Transverse colon (tissue), 4 donors: Measurements from ENCODE around the gene PKD1. TPM values are rescaled to one million over a fixed set of nuclear protein-coding genes. Genes with fewer than 3 reads are reported as not detected.

ENCODE experiments used
- DNase-seq: peaks from one replicate; pipeline ENCODE4 v3.0.0-alpha.2; 2019
- H3K27ac ChIP-seq, 4 donors: fragments of 200-600 bp; sonication (generic); 2 replicates each; pipeline ENCODE4 v1.5.1; 2016 to 2018; ENCODE audit warnings: inconsistent platforms in 4 of 4
- H3K27me3 ChIP-seq: fragments of 200-600 bp; sonication (generic); 2 replicates; pipeline ENCODE4 v1.5.1; 2017; ENCODE audit warnings: inconsistent platforms
- H3K36me3 ChIP-seq, 4 donors: fragments of 200-600 bp; sonication (generic); 2 replicates each; pipeline ENCODE4 v1.5.1; 2017 to 2019; ENCODE audit warnings: inconsistent platforms in 4 of 4
- H3K4me1 ChIP-seq, 4 donors: fragments of 200-600 bp; sonication (generic); 2 replicates each; pipeline ENCODE4 v1.5.1; 2017 to 2020; ENCODE audit warnings: inconsistent platforms in 4 of 4
- H3K4me3 ChIP-seq, 4 donors: fragments of 200-600 bp; sonication (generic); 1 replicate in 1 of 4; 2 replicates in 3 of 4; pipeline versions ENCODE4 v1.5.1 to v1.6.1; 2017 to 2019; ENCODE audit warnings: inconsistent platforms in 4 of 4
- H3K9me3 ChIP-seq, 2 donors: fragments of 200-600 bp; sonication (generic); 2 replicates each; pipeline ENCODE4 v1.5.1; 2017 to 2019; ENCODE audit warnings: inconsistent platforms in 2 of 2
- CTCF ChIP-seq, 5 experiments: fragments of 200-600 bp in 3 of 5; fragments of 450-650 bp in 2 of 5; sonication (generic) in 3 of 5; IDR thresholded peaks; 1 replicate in 2 of 5; 2 replicates in 3 of 5; pipeline ENCODE4 v1.5.1; 2016 to 2017; ENCODE audit warnings: antibody characterized with exemption in 5 of 5, inconsistent platforms in 3 of 5, mild to moderate bottlenecking in 2 of 5, moderate library complexity in 1 of 5
- EP300 ChIP-seq: sonication (generic); formaldehyde crosslinking; IDR thresholded peaks from one replicate; pipeline ENCODE4 v1.6.1; 2017; ENCODE audit warnings: antibody characterized with exemption, low read depth
- POLR2A ChIP-seq: fragments of 450-650 bp; IDR thresholded peaks from one replicate; pipeline ENCODE4 v1.6.1; 2016; ENCODE audit warnings: antibody characterized with exemption, mild to moderate bottlenecking, moderate library complexity
- POLR2AphosphoS5 ChIP-seq, 3 donors: sonication (generic); formaldehyde crosslinking; IDR thresholded peaks; one replicate each; pipeline ENCODE4 v1.6.1; 2016; ENCODE audit warnings: antibody characterized with exemption in 3 of 3
- WGBS, 2 donors: methylation state at CpG; one replicate each; pipeline ENCODE4 v1.1.5; 2018; ENCODE audit warnings: low coverage in 1 of 2; 5-methylcytosine and 5-hydroxymethylcytosine counted together
- in situ Hi-C, 4 donors: fragments of 200-750 bp; cut with MboI; loops; one replicate each; pipeline versions ENCODE4 v1.15.0 to v1.15.1; 2017; ENCODE audit warnings: low sequenced_read_pairs in 3 of 4, low pct_ligation_motif_present in 1 of 4, low pct_unique_long_range_greater_than_20kb in 1 of 4
- intact Hi-C: fragments of 100-400 bp; cut with DNase I; formaldehyde crosslinking; loops from one replicate; pipeline ENCODE4 v1.15.1; 2023; ENCODE audit warnings: low total_unique reads
- total RNA-seq, 4 donors: library from RNA; depleted of rRNA; stranded (reverse); fragments of >200 nt; gene quantifications; one replicate each; pipeline ENCODE4 v1.1.0, GENCODE V29; 2016

Gene PKD1
- total RNA-seq, 4 donors from 2014 or later: 131 to 1,015 (median 289) TPM

DNA sequence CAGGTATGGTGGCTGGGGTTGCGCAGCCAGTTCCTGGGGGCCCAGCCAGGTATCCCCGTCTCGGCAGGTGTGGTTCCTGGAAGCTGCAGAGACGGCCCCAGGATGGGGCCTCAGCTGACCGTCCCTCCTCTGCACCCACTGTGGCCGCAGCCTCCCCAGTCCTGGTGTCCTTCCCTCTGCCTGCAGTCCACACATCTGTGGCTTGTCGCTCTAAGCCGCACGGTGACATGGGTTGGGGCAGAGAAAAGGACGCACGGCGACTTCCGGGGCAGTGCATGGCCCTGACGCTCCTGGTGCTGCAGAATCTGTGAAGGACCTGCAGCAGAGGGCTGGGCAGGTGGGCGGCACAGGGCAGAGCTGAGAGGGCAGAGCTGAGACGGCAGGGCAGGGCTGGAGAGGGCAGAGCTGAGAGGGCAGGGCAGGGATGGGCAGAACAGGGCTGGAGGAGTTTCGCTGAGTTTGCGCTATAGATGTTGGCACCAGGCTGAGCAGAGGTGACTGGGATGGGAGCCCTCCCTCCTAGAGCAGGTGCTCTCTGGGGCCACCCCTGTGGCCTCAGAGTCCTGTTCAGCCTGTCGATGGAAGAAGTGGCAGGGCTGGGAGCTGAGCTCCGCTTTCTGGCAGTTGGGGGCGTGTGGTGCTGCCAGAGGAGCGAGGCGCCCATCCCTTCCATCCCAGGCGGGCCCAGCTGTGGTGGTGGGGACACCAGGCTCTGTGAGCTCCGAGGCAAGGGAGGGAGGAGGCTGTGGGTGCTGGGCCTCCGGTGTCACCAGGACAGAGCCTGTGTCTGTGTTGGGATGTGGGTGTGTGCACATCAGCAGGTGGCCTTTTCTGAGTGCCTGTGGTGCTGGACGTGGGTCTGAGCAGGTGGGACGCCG lies 64.9 kb downstream of the PKD1 start:
- Histone ChIP-seq H3K4me1 (no peaks in the 10 kb centered on the region), H3K4me3 (no peak overlapping the region), H3K36me3 (peaks cover 0 to 46% (median 4%) of the 10 kb centered on the region in 4 donors), H3K27me3 (no peaks in the 10 kb centered on the region), H3K9me3 (no peaks in the 10 kb centered on the region), H3K27ac (no peak overlapping the region)
- no peak for TF ChIP-seq POLR2A
- TF ChIP-seq CTCF (IDR thresholded peaks at IDR 0.05): no peak
- no peak for TF ChIP-seq POLR2AphosphoS5 (IDR thresholded peaks at IDR 0.05)
- no peak for TF ChIP-seq EP300
- 90% methylated on average over 23 of the region's 29 CpGs; no CpG with 5 or more reads in 1 of the 2 donors for WGBS, 2 donors
- intact Hi-C loops: no loop called here
- DNase-seq: no peak
- in situ Hi-C loops: no loop called here

DNA sequence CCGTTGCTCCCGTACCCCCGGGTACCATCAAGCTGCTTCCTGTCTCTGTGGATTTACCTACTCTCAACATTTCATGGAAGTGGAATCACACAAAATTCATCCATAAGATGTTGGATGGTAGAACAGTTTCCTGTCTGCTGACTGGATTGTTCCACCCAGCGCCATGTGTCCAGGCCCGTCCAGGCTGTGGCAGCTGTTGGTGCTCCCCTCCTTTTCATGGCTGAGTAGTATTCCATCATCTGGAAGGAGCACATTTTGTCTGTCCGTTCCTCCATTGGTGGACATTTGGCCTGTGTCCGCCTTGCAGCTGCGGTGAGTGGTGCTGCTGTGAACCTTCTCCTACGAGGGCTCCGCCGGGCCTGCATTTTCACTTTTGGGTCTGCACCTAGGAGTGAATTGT lies 69.6 kb downstream of the PKD1 start:
- no peak overlapping the region for H3K4me3 ChIP-seq
- DNase-seq: no peak
- H3K36me3 ChIP-seq: peaks cover 0 to 41% (median 9%) of the 10 kb centered on the region in 4 donors
- no peak for TF ChIP-seq CTCF (IDR thresholded peaks at IDR 0.05)
- TF ChIP-seq POLR2AphosphoS5 (IDR thresholded peaks at IDR 0.05): no peak
- TF ChIP-seq POLR2A: no peak
- no peak for TF ChIP-seq EP300
- intact Hi-C loops (no loop called here), in situ Hi-C loops (no loop called here)
- no peaks in the 10 kb centered on the region for H3K9me3 ChIP-seq
- no peak overlapping the region for H3K27ac ChIP-seq
- whole genome bisulfite sequencing, 2 donors: 94 to 95% methylated on average over 9 to 11 of the region's 11 CpGs
- H3K27me3 ChIP-seq: no peaks in the 10 kb centered on the region
- H3K4me1 ChIP-seq: no peaks in the 10 kb centered on the region

DNA sequence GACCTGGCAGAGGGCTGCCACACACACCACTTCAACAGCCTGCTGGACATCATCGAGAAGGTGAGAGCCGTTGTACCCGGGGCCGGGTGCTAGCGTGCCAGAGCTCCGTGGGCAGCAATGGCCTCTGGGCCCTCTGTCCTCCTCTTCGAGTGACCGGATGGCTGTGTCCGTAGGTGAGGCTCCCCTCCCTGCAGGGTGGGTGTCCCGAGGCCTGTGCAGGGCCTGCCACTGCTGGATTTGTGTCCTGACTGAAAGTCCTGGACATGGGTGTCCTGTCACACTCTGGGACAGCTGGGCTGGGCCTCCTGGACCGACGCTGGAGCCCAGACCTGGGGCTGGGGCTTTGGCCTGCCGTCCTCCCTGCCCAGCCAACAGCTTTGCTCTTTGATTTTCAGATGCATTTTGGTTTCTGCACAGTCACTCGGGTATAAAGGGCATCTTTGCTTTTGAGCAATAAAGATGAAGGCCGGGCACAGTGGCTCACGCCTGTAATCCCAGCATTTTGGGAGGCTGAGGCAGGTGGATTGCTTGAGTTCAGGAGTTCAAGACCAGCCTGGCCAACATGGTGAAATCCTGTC lies 71.2 kb downstream of the PKD1 start:
- H3K4me3 ChIP-seq: no peak overlapping the region
- H3K27ac ChIP-seq: no peak overlapping the region
- intact Hi-C loops (no loop called here), in situ Hi-C loops (no loop called here)
- H3K27me3 ChIP-seq: no peaks in the 10 kb centered on the region
- peaks cover 0 to 41% (median 9%) of the 10 kb centered on the region in 4 donors for H3K36me3 ChIP-seq
- no peaks in the 10 kb centered on the region for H3K9me3 ChIP-seq
- no peaks in the 10 kb centered on the region for H3K4me1 ChIP-seq
- DNase-seq: no peak
- WGBS, 2 donors: 89 to 100% methylated on average over 2 to 16 of the region's 16 CpGs
- TF ChIP-seq POLR2AphosphoS5 (IDR thresholded peaks at IDR 0.05) (no peak), POLR2A (no peak)

- no peaks in the 10 kb centered on the region for H3K9me3 ChIP-seq
- DNase-seq: no peak
Observed at GRCh38 chr16:2063861-2064260, 71.8 kb downstream of the PKD1 start.

More at GRCh38 chr16:2063861-2064260, 71.8 kb downstream of the PKD1 start:
- H3K36me3 ChIP-seq: peaks cover 0 to 41% (median 9%) of the 10 kb centered on the region in 4 donors
- WGBS, 2 donors: 89% methylated on average over 22 of the region's 25 CpGs; no CpG with 5 or more reads in 1 of the 2 donors
- no peaks in the 10 kb centered on the region for H3K4me1 ChIP-seq
- in situ Hi-C loops (no loop called here), intact Hi-C loops (no loop called here)
- TF ChIP-seq POLR2AphosphoS5 (IDR thresholded peaks at IDR 0.05): no peak
- TF ChIP-seq EP300: no peak
- no peak for TF ChIP-seq CTCF (IDR thresholded peaks at IDR 0.05)
- no peak for TF ChIP-seq POLR2A
- no peak overlapping the region for H3K4me3 ChIP-seq
- H3K27me3 ChIP-seq: no peaks in the 10 kb centered on the region
- no peak overlapping the region for H3K27ac ChIP-seq
